Measurements from ENCODE around the gene OR7A5. TPM values are rescaled to one million over a fixed set of nuclear protein-coding genes. Genes with fewer than 3 reads are reported as not detected.

OR7A5 gene
- total RNA-seq, 1 donor from 2014 or later, result not detected

- H3K36me3 Mint-ChIP-seq (ENCODE audit: unreplicated experiment), result no peaks in the 10 kb centered on the region
- H3K9me3 Mint-ChIP-seq (ENCODE audit: unreplicated experiment), result no peaks in the 10 kb centered on the region
- no peak overlapping the region for H3K27ac Mint-ChIP-seq (ENCODE audit: unreplicated experiment)
- TF ChIP-seq CTCF (IDR thresholded peaks at IDR 0.05; ENCODE audit: partially characterized antibody, unreplicated experiment), result no peak
- H3K27me3 Mint-ChIP-seq (ENCODE audit: unreplicated experiment), result peaks cover 5% of the 10 kb centered on the region
- DNase-seq, result no peak
- no peaks in the 10 kb centered on the region for H3K4me1 Mint-ChIP-seq (ENCODE audit: low read depth, unreplicated experiment)
- H3K4me3 Mint-ChIP-seq (ENCODE audit: unreplicated experiment), result no peak overlapping the region
These were observed 13.0 kb downstream of the OR7A5 start for GRCh38 chr19:14821937-14822336.

- H3K27me3 Mint-ChIP-seq (ENCODE audit: unreplicated experiment), result peaks cover 5% of the 10 kb centered on the region
- no peak overlapping the region for H3K4me3 Mint-ChIP-seq (ENCODE audit: unreplicated experiment)
- H3K9me3 Mint-ChIP-seq (ENCODE audit: unreplicated experiment), result no peaks in the 10 kb centered on the region
- TF ChIP-seq CTCF (IDR thresholded peaks at IDR 0.05; ENCODE audit: partially characterized antibody, unreplicated experiment), result no peak
- H3K4me1 Mint-ChIP-seq (ENCODE audit: low read depth, unreplicated experiment), result no peaks in the 10 kb centered on the region
- DNase-seq, result no peak
- H3K27ac Mint-ChIP-seq (ENCODE audit: unreplicated experiment), result no peak overlapping the region
- H3K36me3 Mint-ChIP-seq (ENCODE audit: unreplicated experiment), result no peaks in the 10 kb centered on the region
These were observed 16.4 kb downstream of the OR7A5 start for GRCh38 chr19:14818588-14818987.

- no peak for DNase-seq
- H3K9me3 Mint-ChIP-seq (ENCODE audit: unreplicated experiment), result no peaks in the 10 kb centered on the region
- peaks cover 5% of the 10 kb centered on the region for H3K27me3 Mint-ChIP-seq (ENCODE audit: unreplicated experiment)
- H3K4me3 Mint-ChIP-seq (ENCODE audit: unreplicated experiment), result no peak overlapping the region
- H3K27ac Mint-ChIP-seq (ENCODE audit: unreplicated experiment), result no peak overlapping the region
- no peak for TF ChIP-seq CTCF (IDR thresholded peaks at IDR 0.05; ENCODE audit: partially characterized antibody, unreplicated experiment)
- H3K4me1 Mint-ChIP-seq (ENCODE audit: low read depth, unreplicated experiment), result no peaks in the 10 kb centered on the region
- no peaks in the 10 kb centered on the region for H3K36me3 Mint-ChIP-seq (ENCODE audit: unreplicated experiment)
These were observed 17.9 kb downstream of the OR7A5 start for GRCh38 chr19:14817052-14817451.

GRCh38 chr19:14814982-14815652, 19.9 kb downstream of the OR7A5 start:
- no peak for TF ChIP-seq CTCF (IDR thresholded peaks at IDR 0.05; ENCODE audit: partially characterized antibody, unreplicated experiment)
- no peak overlapping the region for H3K27ac Mint-ChIP-seq (ENCODE audit: unreplicated experiment)
- H3K36me3 Mint-ChIP-seq (ENCODE audit: unreplicated experiment), result no peaks in the 10 kb centered on the region
- H3K27me3 Mint-ChIP-seq (ENCODE audit: unreplicated experiment), result no peaks in the 10 kb centered on the region
- no peak for DNase-seq
- H3K9me3 Mint-ChIP-seq (ENCODE audit: unreplicated experiment), result no peaks in the 10 kb centered on the region
- no peak overlapping the region for H3K4me3 Mint-ChIP-seq (ENCODE audit: unreplicated experiment)
- no peaks in the 10 kb centered on the region for H3K4me1 Mint-ChIP-seq (ENCODE audit: low read depth, unreplicated experiment)

GRCh38 chr19:14809272-14810057, 25.5 kb downstream of the OR7A5 start:
- H3K4me3 Mint-ChIP-seq (ENCODE audit: unreplicated experiment), result no peak overlapping the region
- no peak for TF ChIP-seq CTCF (IDR thresholded peaks at IDR 0.05; ENCODE audit: partially characterized antibody, unreplicated experiment)
- H3K9me3 Mint-ChIP-seq (ENCODE audit: unreplicated experiment), result no peaks in the 10 kb centered on the region
- no peaks in the 10 kb centered on the region for H3K36me3 Mint-ChIP-seq (ENCODE audit: unreplicated experiment)
- DNase-seq, result no peak
- no peaks in the 10 kb centered on the region for H3K27me3 Mint-ChIP-seq (ENCODE audit: unreplicated experiment)
- H3K4me1 Mint-ChIP-seq (ENCODE audit: low read depth, unreplicated experiment), result no peaks in the 10 kb centered on the region
- no peak overlapping the region for H3K27ac Mint-ChIP-seq (ENCODE audit: unreplicated experiment)

All from glutamatergic neuron (in vitro differentiated cells).